IPS-20b (cell line): ENCODE measurements around the gene CST1.
"Not testable (repeated sequence)": the region's sequence is repeated elsewhere in the genome, so short reads cannot be mapped to it uniquely, and the experiment has no call there.

Experiments
- H3K27ac ChIP-seq: one replicate; pipeline ENCODE4 v1.5.1; 2013; ENCODE audit warnings: low read length
- H3K27me3 ChIP-seq: 2 replicates; pipeline ENCODE4 v1.6.1; 2013; ENCODE audit warnings: mild to moderate bottlenecking, low read length, inconsistent platforms; ENCODE audit not compliant: insufficient read depth
- H3K36me3 ChIP-seq: 2 replicates; pipeline ENCODE4 v1.6.1; 2013; ENCODE audit warnings: low read depth, mild to moderate bottlenecking, inconsistent platforms, low read length, moderate library complexity; ENCODE audit not compliant: insufficient read depth
- H3K4me1 ChIP-seq: 2 replicates; pipeline ENCODE4 v1.6.1; 2013; ENCODE audit warnings: mild to moderate bottlenecking, control low read depth, inconsistent platforms, low read length, moderate library complexity; ENCODE audit not compliant: insufficient read depth
- H3K4me3 ChIP-seq: 2 replicates; pipeline ENCODE4 v1.5.1; 2013; ENCODE audit warnings: mild to moderate bottlenecking, low read length, inconsistent platforms
- H3K9ac ChIP-seq: 2 replicates; pipeline ENCODE4 v1.6.1; 2013; ENCODE audit warnings: low read depth, mild to moderate bottlenecking, inconsistent platforms, low read length, moderate library complexity
- H3K9me3 ChIP-seq: 2 replicates; pipeline ENCODE4 v1.6.1; 2013; ENCODE audit warnings: mild to moderate bottlenecking, low read depth, low read length, inconsistent platforms; ENCODE audit not compliant: insufficient read depth

The CST1 gene

GRCh38 chr20:23773127-23773526, 22.4 kb upstream of the CST1 start:
- Histone ChIP-seq H3K4me1 (no peaks in the 10 kb centered on the region), H3K4me3 (no peak overlapping the region), H3K27ac (no peak overlapping the region), H3K9me3 (no peaks in the 10 kb centered on the region), H3K36me3 (no peaks in the 10 kb centered on the region), H3K9ac (no peak overlapping the region), H3K27me3 (peaks cover 5% of the 10 kb centered on the region; the same call in 1 of the 2 replicates)

GRCh38 chr20:23772074-23772473, 21.3 kb upstream of the CST1 start:
- Histone ChIP-seq H3K4me1 (no peaks in the 10 kb centered on the region), H3K4me3 (no peak overlapping the region), H3K36me3 (no peaks in the 10 kb centered on the region), H3K27me3 (peaks cover 5% of the 10 kb centered on the region; the same call in 1 of the 2 replicates), H3K27ac (no peak overlapping the region), H3K9me3 (no peaks in the 10 kb centered on the region), H3K9ac (no peak overlapping the region)

- H3K27ac ChIP-seq = no peak overlapping the region
- H3K9me3 ChIP-seq = no peaks in the 10 kb centered on the region
- no peak overlapping the region for H3K9ac ChIP-seq
- peaks cover 5% of the 10 kb centered on the region; the same call in 1 of the 2 replicates for H3K27me3 ChIP-seq
- no peak overlapping the region for H3K4me3 ChIP-seq
- H3K4me1 ChIP-seq = peaks cover 3% of the 10 kb centered on the region; the same call in 1 of the 2 replicates
- H3K36me3 ChIP-seq = no peaks in the 10 kb centered on the region
These were observed 19.6 kb upstream of the CST1 start for GRCh38 chr20:23770384-23770783.

GRCh38 chr20:23768520-23768919, 17.8 kb upstream of the CST1 start:
- not testable (repeated sequence) for H3K9ac ChIP-seq, H3K27ac ChIP-seq, H3K9me3 ChIP-seq, H3K27me3 ChIP-seq, H3K4me3 ChIP-seq, H3K36me3 ChIP-seq
- peaks cover 18% of the 10 kb centered on the region; the same call in 1 of the 2 replicates for H3K4me1 ChIP-seq

GRCh38 chr20:23766531-23766930, 15.8 kb upstream of the CST1 start:
- Histone ChIP-seq H3K9me3 (no peaks in the 10 kb centered on the region), H3K9ac (no peak overlapping the region), H3K36me3 (no peaks in the 10 kb centered on the region), H3K4me1 (peaks cover 18% of the 10 kb centered on the region; the same call in 1 of the 2 replicates), H3K27me3 (peaks cover 15% of the 10 kb centered on the region; the same call in 1 of the 2 replicates), H3K4me3 (no peak overlapping the region), H3K27ac (no peak overlapping the region)

- H3K9me3 ChIP-seq = no peaks in the 10 kb centered on the region
- H3K36me3 ChIP-seq = no peaks in the 10 kb centered on the region
- no peak overlapping the region for H3K27ac ChIP-seq
- H3K27me3 ChIP-seq = peaks cover 22% of the 10 kb centered on the region
- H3K4me3 ChIP-seq = no peak overlapping the region
- H3K4me1 ChIP-seq = peaks cover 18% of the 10 kb centered on the region; the same call in 1 of the 2 replicates
- no peak overlapping the region for H3K9ac ChIP-seq
These were observed 14.8 kb upstream of the CST1 start for GRCh38 chr20:23765578-23765977.

- not testable (repeated sequence) for H3K9me3 ChIP-seq, H3K9ac ChIP-seq, H3K36me3 ChIP-seq, H3K27ac ChIP-seq
- Histone ChIP-seq H3K4me3 (peak overlapping the region; percentile 41; the same call in 1 of the 2 replicates), H3K27me3 (peaks cover 31% of the 10 kb centered on the region), H3K4me1 (peaks cover 18% of the 10 kb centered on the region; the same call in 1 of the 2 replicates)
These were observed 13.9 kb upstream of the CST1 start for GRCh38 chr20:23764630-23765029.

GRCh38 chr20:23763345-23763744, 12.6 kb upstream of the CST1 start:
- Histone ChIP-seq H3K9ac (no peak overlapping the region), H3K36me3 (no peaks in the 10 kb centered on the region), H3K4me1 (peaks cover 18% of the 10 kb centered on the region; the same call in 1 of the 2 replicates), H3K4me3 (no peak overlapping the region), H3K27me3 (peaks cover 44% of the 10 kb centered on the region), H3K9me3 (no peaks in the 10 kb centered on the region), H3K27ac (no peak overlapping the region)

- peaks cover 82% of the 10 kb centered on the region for H3K27me3 ChIP-seq
- no peak overlapping the region for H3K9ac ChIP-seq
- H3K4me1 ChIP-seq = peaks cover 12% of the 10 kb centered on the region
- H3K27ac ChIP-seq = no peak overlapping the region
- no peaks in the 10 kb centered on the region for H3K36me3 ChIP-seq
- H3K4me3 ChIP-seq = no peak overlapping the region
- no peaks in the 10 kb centered on the region for H3K9me3 ChIP-seq
These were observed 8.7 kb upstream of the CST1 start for GRCh38 chr20:23759306-23759940.

GRCh38 chr20:23756792-23757191, 6.1 kb upstream of the CST1 start:
- H3K36me3 ChIP-seq, H3K9me3 ChIP-seq, H3K4me3 ChIP-seq, H3K27ac ChIP-seq, H3K9ac ChIP-seq, H3K4me1 ChIP-seq: not testable (repeated sequence)
- peaks cover 95% of the 10 kb centered on the region for H3K27me3 ChIP-seq

- not testable (repeated sequence) for H3K9ac ChIP-seq, H3K4me1 ChIP-seq, H3K9me3 ChIP-seq, H3K27ac ChIP-seq, H3K36me3 ChIP-seq, H3K4me3 ChIP-seq
- peaks cover 84% of the 10 kb centered on the region for H3K27me3 ChIP-seq
These were observed 4.4 kb upstream of the CST1 start for GRCh38 chr20:23755131-23755611.

GRCh38 chr20:23754731-23755130, 4.0 kb upstream of the CST1 start:
- no peaks in the 10 kb centered on the region for H3K9me3 ChIP-seq
- H3K27me3 ChIP-seq = peaks cover 80% of the 10 kb centered on the region

More at GRCh38 chr20:23754731-23755130, 4.0 kb upstream of the CST1 start:
- Histone ChIP-seq H3K36me3 (no peaks in the 10 kb centered on the region), H3K4me1 (peaks cover 4% of the 10 kb centered on the region; the same call in 1 of the 2 replicates), H3K9ac (no peak overlapping the region), H3K27ac (no peak overlapping the region), H3K4me3 (no peak overlapping the region)
